B cell (primary cell): ENCODE measurements around the gene DUS2. TPM values are rescaled to one million over a fixed set of nuclear protein-coding genes. Genes with fewer than 3 reads are reported as not detected.

ENCODE experiments used
- ATAC-seq: fragments of 200-7000 bp; cut with Tn5 transposase; one replicate; pipeline ENCODE4 v1.10.0; 2021; ENCODE audit warnings: low read depth, mild to moderate bottlenecking, moderate number of reproducible peaks, moderate library complexity
- CTCF ChIA-PET: fragments of 350-600 bp; sonication (Branson Sonifier 250); formaldehyde crosslinking; loops from one replicate; lab custom pipeline; 2021; ENCODE audit warnings: antibody characterized with exemption, inconsistent platforms; lab: Charles Lee
- POLR2A ChIA-PET: fragments of 350-600 bp; sonication (Branson Sonifier 250); formaldehyde crosslinking; loops from one replicate; lab custom pipeline; 2021; ENCODE audit warnings: antibody characterized with exemption; lab: Charles Lee
- DNase-seq: peaks from one replicate; pipeline ENCODE4 v3.0.0; 2013
- H2AFZ ChIP-seq: 2 replicates; pipeline ENCODE4 v1.6.1; 2012; ENCODE audit warnings: mild to moderate bottlenecking, low read depth, low read length; ENCODE audit not compliant: insufficient read depth, poor library complexity, severe bottlenecking
- H3K27ac ChIP-seq, 2 donors: 1 replicate in 1 of 2; 2 replicates in 1 of 2; pipeline ENCODE4 v1.5.1; 2012 to 2013; ENCODE audit warnings: low read length in 2 of 2, mild to moderate bottlenecking in 2 of 2, moderate library complexity in 1 of 2
- H3K27me3 ChIP-seq, 4 experiments: fragments of 200-600 bp in 1 of 4; sonication (generic) in 1 of 4; replicated peaks in 1 of 4; 1 replicate in 2 of 4; 2 replicates in 2 of 4; pipeline versions ENCODE4 v1.6.1 to v1.7.0; 2013 to 2016; ENCODE audit warnings: low read length in 3 of 4, mild to moderate bottlenecking in 2 of 4, mixed read lengths in 1 of 4, moderate library complexity in 1 of 4; ENCODE audit not compliant: insufficient read depth in 4 of 4, control insufficient read depth in 3 of 4; ENCODE audit errors: control extremely low read depth in 1 of 4
- H3K36me3 ChIP-seq, 2 experiments: replicated peaks in 1 of 2; 1 replicate in 1 of 2; 2 replicates in 1 of 2; pipeline versions ENCODE4 v1.6.1 to v1.7.1; 2013; ENCODE audit warnings: low read length in 1 of 2; ENCODE audit not compliant: insufficient read depth in 2 of 2, control insufficient read depth in 1 of 2; ENCODE audit errors: control extremely low read depth in 1 of 2, extremely low read depth in 1 of 2
- H3K4me1 ChIP-seq, 2 donors: fragments of 200-600 bp in 1 of 2; sonication (generic) in 1 of 2; 1 replicate in 1 of 2; 2 replicates in 1 of 2; pipeline versions ENCODE4 v1.5.1 to v1.6.1; 2013 to 2017; ENCODE audit warnings: low read length in 2 of 2; ENCODE audit not compliant: control insufficient read depth in 2 of 2, insufficient read depth in 2 of 2
- H3K4me2 ChIP-seq: replicated peaks from 2 replicates; pipeline ENCODE3; 2012; ENCODE audit warnings: mild to moderate bottlenecking, low read depth, low read length; ENCODE audit not compliant: poor library complexity, severe bottlenecking
- H3K4me3 ChIP-seq, 5 experiments: fragments of 200-600 bp in 1 of 5; sonication (generic) in 1 of 5; 1 replicate in 3 of 5; 2 replicates in 2 of 5; pipeline versions ENCODE4 v1.5.1 to v1.7.0; 2011 to 2016; ENCODE audit warnings: low read length in 4 of 5, mild to moderate bottlenecking in 4 of 5, low read depth in 2 of 5, control low read depth in 1 of 5, moderate library complexity in 1 of 5; ENCODE audit not compliant: insufficient read depth in 1 of 5; ENCODE audit errors: control extremely low read depth in 1 of 5, extremely low read depth in 1 of 5
- H3K79me2 ChIP-seq: fragments of 200-600 bp; sonication (generic); one replicate; pipeline ENCODE4 v1.6.0; 2016; ENCODE audit warnings: low read length; ENCODE audit not compliant: control insufficient read depth, insufficient read depth
- H3K9ac ChIP-seq: fragments of 200-600 bp; sonication (generic); 2 replicates; pipeline ENCODE4 v1.6.1; 2017; ENCODE audit warnings: mild to moderate bottlenecking, low read length, moderate library complexity
- H3K9me3 ChIP-seq, 3 donors: one replicate each; pipeline versions ENCODE4 v1.6.1 to v1.7.1; 2013; ENCODE audit warnings: low read length in 2 of 3; ENCODE audit not compliant: control insufficient read depth in 2 of 3, insufficient read depth in 1 of 3; ENCODE audit errors: control extremely low read depth in 1 of 3
- H4K20me1 ChIP-seq: 2 replicates; pipeline ENCODE4 v1.6.0; 2012; ENCODE audit warnings: mild to moderate bottlenecking, low read length; ENCODE audit not compliant: insufficient read depth, control insufficient read depth, poor library complexity, severe bottlenecking
- H3K27ac Mint-ChIP-seq: one replicate; pipeline ENCODE4 v1.8.0; 2021; ENCODE audit warnings: mixed read lengths
- H3K27me3 Mint-ChIP-seq: one replicate; pipeline ENCODE4 v1.8.0; 2021; ENCODE audit warnings: mixed read lengths
- H3K4me1 Mint-ChIP-seq: one replicate; pipeline ENCODE4 v1.8.0; 2021; ENCODE audit warnings: mixed read lengths
- H3K4me3 Mint-ChIP-seq: one replicate; pipeline ENCODE4 v1.8.0; 2021; ENCODE audit warnings: mixed read lengths
- H3K9me3 Mint-ChIP-seq: one replicate; pipeline ENCODE4 v1.8.0; 2022; ENCODE audit warnings: mixed read lengths; ENCODE audit not compliant: insufficient read depth
- EZH2 ChIP-seq: IDR thresholded peaks from 2 replicates; pipeline ENCODE4 v1.6.1; 2012; ENCODE audit warnings: borderline replicate concordance, low read depth, mild to moderate bottlenecking, moderate library complexity, low read length; ENCODE audit not compliant: insufficient read depth, poor library complexity, severe bottlenecking
- WGBS: methylation state at CpG from one replicate; pipeline ENCODE4 v1.1.5; 2013; ENCODE audit warnings: missing lambda C conversion rate; ENCODE audit not compliant: insufficient coverage; 5-methylcytosine and 5-hydroxymethylcytosine counted together
- intact Hi-C: fragments of 100-400 bp; cut with micrococcal nuclease; formaldehyde crosslinking; loops from one replicate; pipeline ENCODE4 v1.10.0; 2022
- polyA plus RNA-seq: library from polyadenylated mRNA; depleted of rRNA; stranded (reverse); fragments of >200 nt; gene quantifications from 2 replicates; pipeline ENCODE4 v1.2.3, GENCODE V29; 2012
- total RNA-seq, 2 donors: library from RNA; stranded (reverse); fragments of 120-200 nt in 1 of 2; gene quantifications; 1 replicate in 1 of 2; 2 replicates in 1 of 2; pipeline versions ENCODE4 v1.2.3 to v1.2.4, GENCODE V29; 2013 to 2022
- TF ChIP-seq, protein P1 (sequence below): fragments of 200-600 bp; IDR thresholded peaks from one replicate; pipeline ENCODE4 v1.8.0; 2022; ENCODE audit warnings: antibody characterized with exemption, mild to moderate bottlenecking

Gene DUS2
- total and polyA plus RNA-seq, 2 donors (not counting 1 experiment from before 2014, with no cell fraction given) = 61.1 to 93.0 TPM

DNA sequence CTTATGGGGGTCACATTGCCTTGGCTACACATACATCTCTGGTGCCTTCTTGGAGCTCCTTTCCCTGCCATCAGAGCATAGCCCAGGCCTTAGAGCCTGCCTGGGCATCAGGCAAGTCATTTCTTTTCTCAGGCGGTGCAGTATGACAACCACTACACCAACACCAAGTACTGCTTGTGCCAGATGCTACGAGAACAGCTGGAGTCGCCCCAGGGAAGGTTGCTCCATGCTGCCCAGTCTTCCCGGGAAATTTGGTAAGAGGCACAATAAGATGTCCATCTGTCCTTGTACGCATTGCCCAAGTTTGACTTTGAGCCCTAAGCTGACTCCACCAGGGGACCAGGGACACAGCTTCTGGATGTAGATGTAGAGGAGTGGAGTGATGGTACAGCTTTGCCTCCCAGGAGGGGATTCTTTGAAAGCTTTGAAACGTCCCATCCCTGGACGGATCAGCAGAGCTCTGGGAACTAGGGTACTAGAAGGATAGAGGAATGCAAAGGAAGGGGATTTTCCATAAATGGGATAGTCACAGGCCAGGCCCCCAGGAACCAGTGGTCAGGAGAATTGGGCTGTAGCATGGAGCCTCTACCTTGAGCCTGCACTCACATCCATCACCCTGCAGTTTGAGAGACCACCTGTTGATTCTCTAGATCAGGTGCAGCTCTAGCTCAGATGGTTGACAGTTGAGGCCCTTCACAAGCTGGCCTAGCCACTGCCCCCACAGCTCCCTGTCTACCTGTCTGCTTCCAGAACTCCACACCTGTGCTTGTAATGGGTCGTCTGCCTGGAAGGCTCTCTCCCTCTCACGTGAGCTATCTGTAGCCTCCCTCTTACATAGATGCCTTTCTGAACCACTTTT lies 51.0 kb downstream of the DUS2 start:
- CTCF ChIA-PET = interaction anchor here (0.5 to 14.0 kb wide), 12 partner anchors 9 to 553 kb away, joined by 3 to 242 read pairs (median 8); partner anchors contain the start of genes CTCF and NFATC3
- no peaks in the 10 kb centered on the region for H3K27me3 ChIP-seq
- peak overlapping the region; percentile 77 to 91 for H3K27ac ChIP-seq
- WGBS = 79% methylated on average over 9 of the region's 9 CpGs
- peaks cover 0 to 94% of the 10 kb centered on the region in 2 experiments for H3K36me3 ChIP-seq
- H4K20me1 ChIP-seq = peaks cover 43% of the 10 kb centered on the region
- H3K27me3 Mint-ChIP-seq = no peaks in the 10 kb centered on the region
- peak; percentile 32 for DNase-seq
- peaks cover 65% of the 10 kb centered on the region for H3K79me2 ChIP-seq
- H3K4me1 ChIP-seq = peaks cover 87 to 99% of the 10 kb centered on the region in 2 donors
- peak overlapping the region; percentile 68 for H3K4me2 ChIP-seq
- H3K27ac Mint-ChIP-seq = peak overlapping the region; percentile 94
- H3K4me3 Mint-ChIP-seq = peak overlapping the region; percentile 85
- peak overlapping the region; percentile 25 for H3K9ac ChIP-seq
- intact Hi-C loops = no loop called here
- TF ChIP-seq, protein P1, sequence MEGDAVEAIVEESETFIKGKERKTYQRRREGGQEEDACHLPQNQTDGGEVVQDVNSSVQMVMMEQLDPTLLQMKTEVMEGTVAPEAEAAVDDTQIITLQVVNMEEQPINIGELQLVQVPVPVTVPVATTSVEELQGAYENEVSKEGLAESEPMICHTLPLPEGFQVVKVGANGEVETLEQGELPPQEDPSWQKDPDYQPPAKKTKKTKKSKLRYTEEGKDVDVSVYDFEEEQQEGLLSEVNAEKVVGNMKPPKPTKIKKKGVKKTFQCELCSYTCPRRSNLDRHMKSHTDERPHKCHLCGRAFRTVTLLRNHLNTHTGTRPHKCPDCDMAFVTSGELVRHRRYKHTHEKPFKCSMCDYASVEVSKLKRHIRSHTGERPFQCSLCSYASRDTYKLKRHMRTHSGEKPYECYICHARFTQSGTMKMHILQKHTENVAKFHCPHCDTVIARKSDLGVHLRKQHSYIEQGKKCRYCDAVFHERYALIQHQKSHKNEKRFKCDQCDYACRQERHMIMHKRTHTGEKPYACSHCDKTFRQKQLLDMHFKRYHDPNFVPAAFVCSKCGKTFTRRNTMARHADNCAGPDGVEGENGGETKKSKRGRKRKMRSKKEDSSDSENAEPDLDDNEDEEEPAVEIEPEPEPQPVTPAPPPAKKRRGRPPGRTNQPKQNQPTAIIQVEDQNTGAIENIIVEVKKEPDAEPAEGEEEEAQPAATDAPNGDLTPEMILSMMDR = no peak
- no peak for TF ChIP-seq EZH2
- peak overlapping the region in 4 of 5 experiments; percentile 7 to 48 (median 30) for H3K4me3 ChIP-seq
- H3K9me3 Mint-ChIP-seq = no peaks in the 10 kb centered on the region
- peaks cover 87% of the 10 kb centered on the region for H3K4me1 Mint-ChIP-seq
- peaks cover 0 to 4% (median 0%) of the 10 kb centered on the region in 3 donors for H3K9me3 ChIP-seq
- peak; percentile 0 for ATAC-seq
- no peak overlapping the region for H2AFZ ChIP-seq
- POLR2A ChIA-PET = interaction anchor here (0.7 to 4.2 kb wide), 10 partner anchors 10 to 655 kb away, joined by 3 to 82 read pairs (median 4); partner anchors contain the start of genes LCAT and NFATC3
